K562 treated with DMSO at 1 percent for 4 hours (cell line): Measurements from ENCODE around the gene OR5K1. TPM values are rescaled to one million over a fixed set of nuclear protein-coding genes. Genes with fewer than 3 reads are reported as not detected.

Experiments used
- total RNA-seq: library from RNA; unstranded; fragments of 300-600 nt; gene quantifications from 2 replicates; pipeline ENCODE4 v1.2.3, GENCODE V29; 2022; ENCODE audit not compliant: insufficient read depth

The OR5K1 gene
- total RNA-seq: not detected in 2 replicates

DNA sequence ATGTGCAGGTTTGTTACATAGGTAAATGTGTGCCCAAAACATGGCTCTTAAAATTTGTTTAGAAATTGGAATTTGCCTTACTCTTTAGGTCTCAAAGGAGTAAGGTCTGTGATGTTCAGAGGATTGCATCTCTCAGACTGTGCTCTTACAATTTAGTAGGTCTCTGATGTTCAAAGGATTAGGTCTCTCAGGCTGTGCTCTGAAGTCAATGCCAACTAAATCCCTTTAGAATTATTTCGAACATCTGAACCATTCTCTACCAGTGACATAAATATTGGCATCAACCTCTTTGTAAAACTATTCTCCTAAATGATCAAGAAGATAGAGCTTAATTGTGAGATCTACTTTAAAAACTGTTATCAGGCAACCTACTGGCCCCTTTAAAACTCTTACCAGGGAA lies at the start of gene OR5K1:
Gene OR5K1 (plus strand): TSS at position 301 of the 400 bp plus-strand sequence. CDS start 6,376 bp downstream, outside the sequence.

DNA sequence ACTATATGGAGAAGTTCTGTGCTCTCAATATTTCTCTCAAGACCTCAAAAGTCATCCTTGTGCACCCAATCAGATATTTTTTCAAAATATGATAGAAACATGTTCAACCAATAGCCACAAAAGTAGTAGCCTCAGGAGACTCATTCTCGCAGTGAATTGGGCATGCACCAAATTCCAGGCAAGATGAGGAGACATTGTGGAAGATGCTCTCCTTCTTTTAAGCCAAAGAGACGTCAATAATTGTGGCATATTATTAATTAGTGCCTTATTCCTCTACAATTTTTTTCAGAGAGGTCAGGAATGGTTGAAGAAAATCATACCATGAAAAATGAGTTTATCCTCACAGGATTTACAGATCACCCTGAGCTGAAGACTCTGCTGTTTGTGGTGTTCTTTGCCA lies 34.4 kb downstream of the OR5K1 start, which contains the start of gene OR5K2:
Gene OR5K2 (plus strand): TSS at position 301 of the 400 bp plus-strand sequence. CDS start 0 bp downstream, at position 301.

Other genes with a start within 250 kb of the OR5K1 start
- not detected in 2 replicates for gene OR5H6, start 199.0 kb upstream of the OR5K1 start, total RNA-seq
- gene OR5H2, start 180.7 kb upstream of the OR5K1 start, total RNA-seq: not detected in 2 replicates
- not detected in 2 replicates for gene OR5K4, start 109.3 kb upstream of the OR5K1 start, total RNA-seq
- gene OR5K3, start 72.5 kb upstream of the OR5K1 start, total RNA-seq: not detected in 2 replicates
- gene OR5K2, start 34.5 kb downstream of the OR5K1 start, total RNA-seq: not detected in 2 replicates
- gene CLDND1, start 59.7 kb downstream of the OR5K1 start, total RNA-seq: 38.5 and 46.2 TPM in 2 replicates
- gene GPR15, start 68.8 kb downstream of the OR5K1 start, total RNA-seq: not detected in 2 replicates
- 19.7 and 21.3 TPM in 2 replicates for gene CPOX, start 130.4 kb downstream of the OR5K1 start, total RNA-seq